ENCODE measurements around the gene OR2K2. TPM values are rescaled to one million over a fixed set of nuclear protein-coding genes. Genes with fewer than 3 reads are reported as not detected.
A peak's percentile ranks its signal among the peaks of the same experiment; 100 is the strongest.

The OR2K2 gene
- total RNA-seq, 1 experiment from 2014 or later: not detected

DNA sequence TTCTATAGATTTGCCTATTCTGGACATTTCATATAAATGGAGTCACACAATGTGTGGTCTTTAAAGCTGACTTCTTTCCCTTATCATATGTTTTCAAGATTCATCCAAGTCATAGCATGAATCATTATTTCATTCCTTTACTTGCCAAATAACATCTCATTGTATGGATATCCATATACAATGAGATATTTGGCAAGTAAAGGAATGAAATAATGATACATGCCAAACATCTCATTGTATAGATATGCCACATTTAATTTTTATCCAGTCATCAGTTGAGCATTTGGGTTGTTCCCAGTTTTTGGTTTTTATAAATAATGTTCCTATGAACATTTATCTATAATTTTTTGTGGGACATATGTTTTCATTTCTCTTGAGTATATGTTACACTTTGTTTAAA is 20.5 kb upstream of the OR2K2 start:
- H3K4me1 ChIP-seq (ENCODE audit: control insufficient read depth, insufficient read depth, low read length): peaks cover 4% of the 10 kb centered on the region; the same call in 1 of the 2 replicates
- no TSS peak for BruUV-seq (replicated peaks)
- ATAC-seq (no peak), DNase-seq (ENCODE audit: low read depth, low spot score) (no peak)
- ChIA-PET CTCF (no interaction called here), POLR2A (no interaction called here)
- H3K4me3 ChIP-seq (ENCODE audit: low read depth in 2 of 2, low read length in 2 of 2): no peak overlapping the region
- intact Hi-C loops (cut with micrococcal nuclease; ENCODE audit: unreplicated experiment) (no loop called here), in situ Hi-C loops (cut with HindIII; ENCODE audit: low pct_unique_long_range_greater_than_20kb, low sequenced_read_pairs) (no loop called here)
- H3K27ac ChIP-seq (ENCODE audit: low read length): no peak overlapping the region
- H3K27me3 ChIP-seq (ENCODE audit: control insufficient read depth, insufficient read depth, low read length): no peaks in the 10 kb centered on the region
- TF ChIP-seq POLR2AphosphoS5 (IDR thresholded peaks at IDR 0.05; ENCODE audit: low read depth, low read length) (no peak), SIN3A (IDR thresholded peaks at IDR 0.05; ENCODE audit: borderline replicate concordance, insufficient read depth, low read depth, low read length) (no peak), TCF7L2 (IDR thresholded peaks at IDR 0.05; ENCODE audit: low read depth, low read length) (no peak)
- TF ChIP-seq, protein P1, sequence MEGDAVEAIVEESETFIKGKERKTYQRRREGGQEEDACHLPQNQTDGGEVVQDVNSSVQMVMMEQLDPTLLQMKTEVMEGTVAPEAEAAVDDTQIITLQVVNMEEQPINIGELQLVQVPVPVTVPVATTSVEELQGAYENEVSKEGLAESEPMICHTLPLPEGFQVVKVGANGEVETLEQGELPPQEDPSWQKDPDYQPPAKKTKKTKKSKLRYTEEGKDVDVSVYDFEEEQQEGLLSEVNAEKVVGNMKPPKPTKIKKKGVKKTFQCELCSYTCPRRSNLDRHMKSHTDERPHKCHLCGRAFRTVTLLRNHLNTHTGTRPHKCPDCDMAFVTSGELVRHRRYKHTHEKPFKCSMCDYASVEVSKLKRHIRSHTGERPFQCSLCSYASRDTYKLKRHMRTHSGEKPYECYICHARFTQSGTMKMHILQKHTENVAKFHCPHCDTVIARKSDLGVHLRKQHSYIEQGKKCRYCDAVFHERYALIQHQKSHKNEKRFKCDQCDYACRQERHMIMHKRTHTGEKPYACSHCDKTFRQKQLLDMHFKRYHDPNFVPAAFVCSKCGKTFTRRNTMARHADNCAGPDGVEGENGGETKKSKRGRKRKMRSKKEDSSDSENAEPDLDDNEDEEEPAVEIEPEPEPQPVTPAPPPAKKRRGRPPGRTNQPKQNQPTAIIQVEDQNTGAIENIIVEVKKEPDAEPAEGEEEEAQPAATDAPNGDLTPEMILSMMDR (IDR thresholded peaks at IDR 0.05): no peak
- H3K9me3 ChIP-seq (ENCODE audit: control insufficient read depth, insufficient read depth, low read depth, low read length): no peaks in the 10 kb centered on the region
- no peaks in the 10 kb centered on the region for H3K36me3 ChIP-seq (ENCODE audit: control insufficient read depth, insufficient read depth, low read length)

DNA sequence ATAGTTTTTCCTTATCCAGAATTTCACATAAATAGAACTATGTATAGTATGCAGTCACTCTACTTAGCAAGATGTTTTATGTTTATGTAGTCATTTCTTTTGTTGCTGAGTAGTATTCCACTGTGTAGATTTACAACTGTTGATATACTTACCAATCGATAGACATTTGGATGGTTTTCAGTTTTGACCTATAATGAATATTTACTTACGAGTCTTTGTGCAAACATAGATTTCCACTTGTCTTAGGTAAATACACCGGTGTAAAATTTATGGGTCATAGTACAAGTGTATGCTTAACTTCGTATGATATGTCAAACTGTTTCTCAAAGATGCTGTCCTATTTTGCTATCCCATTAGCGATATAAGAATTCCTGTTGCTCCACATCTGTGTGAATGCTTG is 19.7 kb upstream of the OR2K2 start:
- H3K4me3 ChIP-seq (ENCODE audit: low read depth in 2 of 2, low read length in 2 of 2): no peak overlapping the region
- H3K9me3 ChIP-seq (ENCODE audit: control insufficient read depth, insufficient read depth, low read depth, low read length): no peaks in the 10 kb centered on the region
- in situ Hi-C loops (cut with HindIII; ENCODE audit: low pct_unique_long_range_greater_than_20kb, low sequenced_read_pairs): no loop called here
- peaks cover 4% of the 10 kb centered on the region; the same call in 1 of the 2 replicates for H3K4me1 ChIP-seq (ENCODE audit: control insufficient read depth, insufficient read depth, low read length)
- POLR2A ChIA-PET: no interaction called here
- no peak overlapping the region for H3K27ac ChIP-seq (ENCODE audit: low read length)
- CTCF ChIA-PET: no interaction called here
- no peak for TF ChIP-seq TCF7L2 (IDR thresholded peaks at IDR 0.05; ENCODE audit: low read depth, low read length)
- TF ChIP-seq, protein P1 (IDR thresholded peaks at IDR 0.05): no peak
- no peak; the same call in 1 of the 2 replicates for TF ChIP-seq POLR2AphosphoS5 (IDR thresholded peaks at IDR 0.05; ENCODE audit: low read depth, low read length)
- no peak for TF ChIP-seq SIN3A (IDR thresholded peaks at IDR 0.05; ENCODE audit: borderline replicate concordance, insufficient read depth, low read depth, low read length)
- TF ChIP-seq, protein P2, sequence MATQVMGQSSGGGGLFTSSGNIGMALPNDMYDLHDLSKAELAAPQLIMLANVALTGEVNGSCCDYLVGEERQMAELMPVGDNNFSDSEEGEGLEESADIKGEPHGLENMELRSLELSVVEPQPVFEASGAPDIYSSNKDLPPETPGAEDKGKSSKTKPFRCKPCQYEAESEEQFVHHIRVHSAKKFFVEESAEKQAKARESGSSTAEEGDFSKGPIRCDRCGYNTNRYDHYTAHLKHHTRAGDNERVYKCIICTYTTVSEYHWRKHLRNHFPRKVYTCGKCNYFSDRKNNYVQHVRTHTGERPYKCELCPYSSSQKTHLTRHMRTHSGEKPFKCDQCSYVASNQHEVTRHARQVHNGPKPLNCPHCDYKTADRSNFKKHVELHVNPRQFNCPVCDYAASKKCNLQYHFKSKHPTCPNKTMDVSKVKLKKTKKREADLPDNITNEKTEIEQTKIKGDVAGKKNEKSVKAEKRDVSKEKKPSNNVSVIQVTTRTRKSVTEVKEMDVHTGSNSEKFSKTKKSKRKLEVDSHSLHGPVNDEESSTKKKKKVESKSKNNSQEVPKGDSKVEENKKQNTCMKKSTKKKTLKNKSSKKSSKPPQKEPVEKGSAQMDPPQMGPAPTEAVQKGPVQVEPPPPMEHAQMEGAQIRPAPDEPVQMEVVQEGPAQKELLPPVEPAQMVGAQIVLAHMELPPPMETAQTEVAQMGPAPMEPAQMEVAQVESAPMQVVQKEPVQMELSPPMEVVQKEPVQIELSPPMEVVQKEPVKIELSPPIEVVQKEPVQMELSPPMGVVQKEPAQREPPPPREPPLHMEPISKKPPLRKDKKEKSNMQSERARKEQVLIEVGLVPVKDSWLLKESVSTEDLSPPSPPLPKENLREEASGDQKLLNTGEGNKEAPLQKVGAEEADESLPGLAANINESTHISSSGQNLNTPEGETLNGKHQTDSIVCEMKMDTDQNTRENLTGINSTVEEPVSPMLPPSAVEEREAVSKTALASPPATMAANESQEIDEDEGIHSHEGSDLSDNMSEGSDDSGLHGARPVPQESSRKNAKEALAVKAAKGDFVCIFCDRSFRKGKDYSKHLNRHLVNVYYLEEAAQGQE (IDR thresholded peaks at IDR 0.05; ENCODE audit: insufficient read depth in 1 of 2, low read depth in 2 of 2, low read length in 1 of 2): no peak
- no peaks in the 10 kb centered on the region for H3K36me3 ChIP-seq (ENCODE audit: control insufficient read depth, insufficient read depth, low read length)
- no peak for DNase-seq (ENCODE audit: low read depth, low spot score)
- BruUV-seq (replicated peaks): no TSS peak
- intact Hi-C loops (cut with micrococcal nuclease; ENCODE audit: unreplicated experiment): no loop called here
- peak; percentile 64 for ATAC-seq
- no peaks in the 10 kb centered on the region for H3K27me3 ChIP-seq (ENCODE audit: control insufficient read depth, insufficient read depth, low read length)

Measured in Panc1 (cell line).